ENCODE data around the gene FER1L5. TPM values are rescaled to one million over a fixed set of nuclear protein-coding genes. Genes with fewer than 3 reads are reported as not detected.

Gene FER1L5
- total and polyA plus RNA-seq, 2 donors (not counting 1 experiment from before 2014, with no cell fraction given), result 0.24 to 0.50 TPM

DNA sequence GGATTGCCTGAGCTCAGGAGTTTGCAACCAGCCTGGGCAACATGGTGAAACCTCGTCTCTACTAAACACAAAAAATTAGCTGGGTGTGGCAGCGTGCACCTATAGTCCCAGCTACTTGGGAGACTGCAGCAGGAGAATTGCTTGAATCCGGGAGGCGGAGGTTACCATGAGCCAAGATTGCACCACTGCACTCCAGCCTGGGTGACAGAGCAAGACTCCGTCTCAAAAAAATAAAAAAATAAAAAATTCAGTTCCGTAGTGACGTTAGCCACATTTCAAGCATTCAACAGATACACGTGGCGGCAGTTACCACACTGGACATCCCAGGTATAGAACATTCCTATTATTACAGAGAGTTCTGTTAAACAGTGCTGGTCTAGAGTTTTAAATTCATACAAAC lies 8.9 kb upstream of the FER1L5 start:
- DNase-seq (ENCODE audit: low read depth in 2 of 2), result no peak
- H3K79me2 ChIP-seq (ENCODE audit: control insufficient read depth, insufficient read depth, low read length), result peaks cover 32% of the 10 kb centered on the region
- no peaks in the 10 kb centered on the region for H3K27me3 ChIP-seq (ENCODE audit: control insufficient read depth, insufficient read depth, low read length)
- no peak overlapping the region for H3K9ac ChIP-seq (ENCODE audit: insufficient read depth, low read length)
- TF ChIP-seq, protein P1, sequence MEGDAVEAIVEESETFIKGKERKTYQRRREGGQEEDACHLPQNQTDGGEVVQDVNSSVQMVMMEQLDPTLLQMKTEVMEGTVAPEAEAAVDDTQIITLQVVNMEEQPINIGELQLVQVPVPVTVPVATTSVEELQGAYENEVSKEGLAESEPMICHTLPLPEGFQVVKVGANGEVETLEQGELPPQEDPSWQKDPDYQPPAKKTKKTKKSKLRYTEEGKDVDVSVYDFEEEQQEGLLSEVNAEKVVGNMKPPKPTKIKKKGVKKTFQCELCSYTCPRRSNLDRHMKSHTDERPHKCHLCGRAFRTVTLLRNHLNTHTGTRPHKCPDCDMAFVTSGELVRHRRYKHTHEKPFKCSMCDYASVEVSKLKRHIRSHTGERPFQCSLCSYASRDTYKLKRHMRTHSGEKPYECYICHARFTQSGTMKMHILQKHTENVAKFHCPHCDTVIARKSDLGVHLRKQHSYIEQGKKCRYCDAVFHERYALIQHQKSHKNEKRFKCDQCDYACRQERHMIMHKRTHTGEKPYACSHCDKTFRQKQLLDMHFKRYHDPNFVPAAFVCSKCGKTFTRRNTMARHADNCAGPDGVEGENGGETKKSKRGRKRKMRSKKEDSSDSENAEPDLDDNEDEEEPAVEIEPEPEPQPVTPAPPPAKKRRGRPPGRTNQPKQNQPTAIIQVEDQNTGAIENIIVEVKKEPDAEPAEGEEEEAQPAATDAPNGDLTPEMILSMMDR (conservative IDR thresholded peaks at IDR 0.05 in 1 of 2, IDR thresholded peaks at IDR 0.05 in 1 of 2; ENCODE audit: low read depth in 1 of 2, low read length in 2 of 2), result no peak
- no peak for TF ChIP-seq EZH2 (IDR thresholded peaks at IDR 0.05; ENCODE audit: low read length, missing control alignments)
- H3K4me3 ChIP-seq (replicated peaks in 1 of 4; ENCODE audit: control extremely low read depth in 1 of 4, insufficient read depth in 1 of 4, low read depth in 3 of 4, low read length in 4 of 4), result no peak overlapping the region
- H2AFZ ChIP-seq (ENCODE audit: low read length), result no peak overlapping the region
- no peaks in the 10 kb centered on the region for H4K20me1 ChIP-seq (ENCODE audit: control insufficient read depth, extremely low read depth, insufficient read depth, low read length)
- H3K36me3 ChIP-seq (ENCODE audit: control insufficient read depth, insufficient read depth, low read length), result peaks cover 4% of the 10 kb centered on the region
- peaks cover 2% of the 10 kb centered on the region for H3K4me1 ChIP-seq (ENCODE audit: control insufficient read depth, extremely low read depth, insufficient read depth, low read length)
- H3K9me3 ChIP-seq (ENCODE audit: control insufficient read depth, insufficient read depth, low read depth, low read length), result no peaks in the 10 kb centered on the region
- H3K27ac ChIP-seq (ENCODE audit: insufficient read depth, low read length), result no peak overlapping the region
- H3K4me2 ChIP-seq (ENCODE audit: extremely low read depth, insufficient read depth, low read length), result no peak overlapping the region

DNA sequence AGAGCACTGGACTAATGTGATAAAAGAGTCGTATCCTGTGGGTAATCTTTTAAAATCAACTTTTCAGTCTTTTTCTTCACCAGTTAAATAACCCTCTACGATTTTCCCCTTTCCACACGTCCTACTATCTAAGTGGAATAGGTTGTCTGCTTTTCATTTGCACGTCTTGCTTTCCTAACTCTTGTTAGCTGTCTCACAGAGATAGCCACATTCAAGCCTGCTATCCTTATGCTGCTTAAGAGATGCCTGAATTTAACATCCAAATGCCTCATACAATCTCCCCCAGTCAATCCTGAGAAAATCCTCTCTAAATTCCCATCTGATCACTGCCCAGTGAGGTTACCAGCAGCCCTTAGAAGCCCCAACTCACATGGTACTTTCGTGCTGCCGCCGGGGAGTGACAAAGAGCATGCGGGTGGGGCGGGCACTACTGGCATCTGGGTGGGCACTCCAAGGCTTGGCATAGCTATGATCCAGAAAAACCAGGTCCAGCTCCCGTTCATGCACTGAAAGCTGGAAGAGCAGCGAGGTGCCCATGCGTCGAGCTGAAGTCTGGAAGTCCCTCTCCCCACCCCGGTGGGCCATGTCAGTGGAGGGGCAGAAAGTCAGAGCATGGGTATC lies 5.9 kb upstream of the FER1L5 start:
- Histone ChIP-seq H3K36me3 (ENCODE audit: control insufficient read depth, insufficient read depth, low read length) (no peaks in the 10 kb centered on the region), H3K27ac (ENCODE audit: insufficient read depth, low read length) (peak overlapping the region; percentile 85), H4K20me1 (ENCODE audit: control insufficient read depth, extremely low read depth, insufficient read depth, low read length) (no peaks in the 10 kb centered on the region), H3K4me3 (replicated peaks in 1 of 4; ENCODE audit: control extremely low read depth in 1 of 4, insufficient read depth in 1 of 4, low read depth in 3 of 4, low read length in 4 of 4) (peak overlapping the region; percentile 67 to 93 (median 84)), H3K9me3 (ENCODE audit: control insufficient read depth, insufficient read depth, low read depth, low read length) (no peaks in the 10 kb centered on the region), H3K4me1 (ENCODE audit: control insufficient read depth, extremely low read depth, insufficient read depth, low read length) (peaks cover 2% of the 10 kb centered on the region), H3K9ac (ENCODE audit: insufficient read depth, low read length) (no peak overlapping the region), H2AFZ (ENCODE audit: low read length) (no peak overlapping the region), H3K4me2 (ENCODE audit: extremely low read depth, insufficient read depth, low read length) (peak overlapping the region; percentile 97), H3K27me3 (ENCODE audit: control insufficient read depth, insufficient read depth, low read length) (no peaks in the 10 kb centered on the region), H3K79me2 (ENCODE audit: control insufficient read depth, insufficient read depth, low read length) (peaks cover 32% of the 10 kb centered on the region)
- peak in 1 of 2 donors; percentile 9 for DNase-seq (ENCODE audit: low read depth in 2 of 2)
- TF ChIP-seq, protein P1 (conservative IDR thresholded peaks at IDR 0.05 in 1 of 2, IDR thresholded peaks at IDR 0.05 in 1 of 2; ENCODE audit: low read depth in 1 of 2, low read length in 2 of 2), result no peak
- TF ChIP-seq EZH2 (IDR thresholded peaks at IDR 0.05; ENCODE audit: low read length, missing control alignments), result no peak

DNA sequence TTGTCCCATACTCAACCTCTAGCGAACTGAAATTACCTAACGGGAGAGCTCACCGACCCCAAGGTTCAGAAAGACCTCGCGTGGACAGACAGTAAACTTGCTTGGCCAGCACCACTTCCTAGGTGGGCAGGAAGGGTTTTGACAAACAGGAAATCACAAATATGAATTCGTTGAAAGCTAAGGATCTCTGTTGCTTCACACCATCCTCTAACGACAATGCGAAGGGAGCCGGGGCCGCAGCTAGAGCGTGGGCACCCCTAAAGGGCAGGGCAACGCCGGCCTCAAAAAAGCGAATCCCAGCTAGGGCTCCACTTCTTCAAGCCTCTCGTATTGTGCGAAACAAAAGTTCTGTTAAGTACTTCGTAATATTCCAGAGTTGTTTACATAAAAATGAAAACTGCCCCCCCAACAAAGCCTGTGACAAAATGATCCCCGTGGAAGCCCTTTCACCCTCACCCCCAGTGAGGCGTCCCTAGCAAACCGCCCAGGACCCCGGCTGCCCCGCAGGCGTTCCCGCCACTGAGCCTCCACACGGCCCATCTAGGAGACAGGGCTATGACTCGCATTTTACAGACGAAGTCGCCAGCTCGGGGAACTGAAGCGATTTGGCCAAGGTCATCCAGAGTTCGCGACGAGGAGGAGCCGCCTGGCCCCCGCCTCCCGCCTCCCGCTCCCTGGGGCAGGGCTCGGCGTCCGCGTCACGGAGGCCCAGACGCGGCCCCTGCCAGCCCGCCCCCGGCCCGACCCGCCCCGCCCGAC lies 5.0 kb upstream of the FER1L5 start:
- H3K4me2 ChIP-seq (ENCODE audit: extremely low read depth, insufficient read depth, low read length), result peak overlapping the region; percentile 97
- H4K20me1 ChIP-seq (ENCODE audit: control insufficient read depth, extremely low read depth, insufficient read depth, low read length), result no peaks in the 10 kb centered on the region
- H3K4me1 ChIP-seq (ENCODE audit: control insufficient read depth, extremely low read depth, insufficient read depth, low read length), result peaks cover 2% of the 10 kb centered on the region
- peak; percentile 89 to 92 for DNase-seq (ENCODE audit: low read depth in 2 of 2)
- TF ChIP-seq EZH2 (IDR thresholded peaks at IDR 0.05; ENCODE audit: low read length, missing control alignments), result no peak
- no peaks in the 10 kb centered on the region for H3K27me3 ChIP-seq (ENCODE audit: control insufficient read depth, insufficient read depth, low read length)
- H3K79me2 ChIP-seq (ENCODE audit: control insufficient read depth, insufficient read depth, low read length), result peaks cover 32% of the 10 kb centered on the region
- no peak overlapping the region for H2AFZ ChIP-seq (ENCODE audit: low read length)
- no peaks in the 10 kb centered on the region for H3K9me3 ChIP-seq (ENCODE audit: control insufficient read depth, insufficient read depth, low read depth, low read length)
- H3K27ac ChIP-seq (ENCODE audit: insufficient read depth, low read length), result peak overlapping the region; percentile 85
- H3K4me3 ChIP-seq (replicated peaks in 1 of 4; ENCODE audit: control extremely low read depth in 1 of 4, insufficient read depth in 1 of 4, low read depth in 3 of 4, low read length in 4 of 4), result peak overlapping the region; percentile 67 to 93 (median 84)
- H3K9ac ChIP-seq (ENCODE audit: insufficient read depth, low read length), result peak overlapping the region; percentile 90
- H3K36me3 ChIP-seq (ENCODE audit: control insufficient read depth, insufficient read depth, low read length), result no peaks in the 10 kb centered on the region

All from fibroblast of lung (primary cell).